Liver (tissue), 9 donors: ENCODE results near the gene CAB39. TPM values are rescaled to one million over a fixed set of nuclear protein-coding genes. Genes with fewer than 3 reads are reported as not detected.

Experiments used
- DNase-seq: peaks from one replicate; pipeline ENCODE4 v3.0.0-alpha.2; 2017; ENCODE audit warnings: low spot score
- H3K27ac ChIP-seq, 2 donors: one replicate each; pipeline ENCODE4 v1.7.0; 2013; ENCODE audit warnings: inconsistent platforms in 2 of 2, low read length in 2 of 2, control low read depth in 1 of 2, low read depth in 1 of 2, mild to moderate bottlenecking in 1 of 2
- H3K27me3 ChIP-seq, 4 donors: one replicate each; pipeline versions ENCODE4 v1.6.1 to v1.7.0; 2013; ENCODE audit warnings: low read length in 3 of 4, inconsistent platforms in 1 of 4, mild to moderate bottlenecking in 1 of 4, moderate library complexity in 1 of 4; ENCODE audit not compliant: control insufficient read depth in 4 of 4, insufficient read depth in 4 of 4
- H3K36me3 ChIP-seq, 4 donors: one replicate each; pipeline versions ENCODE4 v1.6.1 to v1.7.0; 2013; ENCODE audit warnings: low read length in 3 of 4, mild to moderate bottlenecking in 3 of 4, low read depth in 1 of 4, moderate library complexity in 1 of 4; ENCODE audit not compliant: control insufficient read depth in 4 of 4, insufficient read depth in 3 of 4
- H3K4me1 ChIP-seq, 4 donors: one replicate each; pipeline versions ENCODE4 v1.6.1 to v1.7.0; 2013; ENCODE audit warnings: low read length in 3 of 4, mild to moderate bottlenecking in 3 of 4, moderate library complexity in 1 of 4; ENCODE audit not compliant: control insufficient read depth in 4 of 4, insufficient read depth in 4 of 4
- H3K4me3 ChIP-seq, 3 donors: one replicate each; pipeline versions ENCODE4 v1.6.1 to v1.7.0; 2013; ENCODE audit warnings: low read length in 3 of 3, control low read depth in 1 of 3, low read depth in 1 of 3, mild to moderate bottlenecking in 1 of 3
- H3K9ac ChIP-seq, 2 donors: one replicate each; pipeline ENCODE4 v1.7.0; 2013; ENCODE audit warnings: low read length in 2 of 2, mild to moderate bottlenecking in 2 of 2, moderate library complexity in 2 of 2, control low read depth in 1 of 2, low read depth in 1 of 2
- H3K9me3 ChIP-seq, 4 donors: one replicate each; pipeline versions ENCODE4 v1.6.1 to v1.7.0; 2013; ENCODE audit warnings: low read length in 3 of 4; ENCODE audit not compliant: control insufficient read depth in 4 of 4
- ATF3 ChIP-seq: IDR thresholded peaks from 2 replicates; pipeline ENCODE4 v1.6.1; 2016; ENCODE audit warnings: antibody characterized with exemption
- EGR1 ChIP-seq, 2 donors: IDR thresholded peaks; 2 replicates each; pipeline ENCODE4 v1.6.1; 2016 to 2018; ENCODE audit warnings: antibody characterized with exemption in 2 of 2, low read depth in 2 of 2
- FOXA1 ChIP-seq: IDR thresholded peaks from 2 replicates; pipeline ENCODE4 v1.6.1; 2016; ENCODE audit warnings: antibody characterized with exemption
- FOXA2 ChIP-seq: IDR thresholded peaks from 2 replicates; pipeline ENCODE4 v1.6.1; 2016; ENCODE audit warnings: antibody characterized with exemption
- GABPA ChIP-seq, 2 donors: IDR thresholded peaks in 1 of 2; conservative IDR thresholded peaks in 1 of 2; 2 replicates each; pipeline ENCODE4 v1.6.1; 2016; ENCODE audit warnings: antibody characterized with exemption in 2 of 2, mild to moderate bottlenecking in 1 of 2, moderate library complexity in 1 of 2
- HNF4A ChIP-seq, 2 donors: conservative IDR thresholded peaks; 2 replicates each; pipeline ENCODE4 v1.6.1; 2016; ENCODE audit warnings: antibody characterized with exemption in 2 of 2, mild to moderate bottlenecking in 2 of 2
- HNF4G ChIP-seq: IDR thresholded peaks from 2 replicates; pipeline ENCODE4 v1.6.1; 2016; ENCODE audit warnings: antibody characterized with exemption
- JUND ChIP-seq, 2 donors: IDR thresholded peaks; 2 replicates each; pipeline ENCODE4 v1.6.1; 2016; ENCODE audit warnings: antibody characterized with exemption in 2 of 2
- MAX ChIP-seq: IDR thresholded peaks from 2 replicates; pipeline ENCODE4 v1.6.1; 2016; ENCODE audit warnings: antibody characterized with exemption
- RAD21 ChIP-seq, 2 donors: IDR thresholded peaks; 2 replicates each; pipeline ENCODE4 v1.6.1; 2016; ENCODE audit warnings: antibody characterized with exemption in 2 of 2, mild to moderate bottlenecking in 2 of 2
- REST ChIP-seq: IDR thresholded peaks from 2 replicates; pipeline ENCODE4 v1.6.1; 2016; ENCODE audit warnings: antibody characterized with exemption, mild to moderate bottlenecking
- RXRA ChIP-seq, 2 donors: IDR thresholded peaks; 2 replicates each; pipeline ENCODE4 v1.6.1; 2017 to 2018; ENCODE audit warnings: antibody characterized with exemption in 2 of 2, mild to moderate bottlenecking in 1 of 2
- SP1 ChIP-seq: IDR thresholded peaks from 2 replicates; pipeline ENCODE4 v1.6.1; 2018; ENCODE audit warnings: antibody characterized with exemption, mild to moderate bottlenecking
- TAF1 ChIP-seq: conservative IDR thresholded peaks from 2 replicates; pipeline ENCODE4 v1.6.1; 2016; ENCODE audit warnings: antibody characterized with exemption, mild to moderate bottlenecking
- YY1 ChIP-seq: IDR thresholded peaks from 2 replicates; pipeline ENCODE4 v1.6.1; 2016; ENCODE audit warnings: antibody characterized with exemption, mild to moderate bottlenecking
- ZBTB33 ChIP-seq: IDR thresholded peaks from 2 replicates; pipeline ENCODE4 v1.6.1; 2016; ENCODE audit warnings: antibody characterized with exemption
- WGBS: extraction: QIAGEN DNeasy Blood & Tissue Kit; methylation state at CpG from one replicate; pipeline ENCODE4 v1.1.7; 2013; 5-methylcytosine and 5-hydroxymethylcytosine counted together
- polyA plus RNA-seq, 2 donors: library from polyadenylated mRNA; stranded (reverse) in 1 of 2; unstranded in 1 of 2; fragments of 200-250 nt in 1 of 2; fragments of >200 nt in 1 of 2; fragmentation: Nextera tagmentation in 1 of 2; extraction: Ambion mirVana in 1 of 2; gene quantifications; one replicate each; pipeline versions ENCODE4 v1.2.1 to v1.2.3, GENCODE V29; 2013 to 2015
- total RNA-seq, 2 donors: library from RNA; depleted of rRNA; stranded (reverse); fragments of >200 nt; gene quantifications; one replicate each; pipeline ENCODE4 v1.2.3, GENCODE V29; 2014
- donor health status: healthy.
- donor health status: healthy.
- donor health status: healthy.
- donor health status: healthy.
- donor health status: healthy.

Gene CAB39
- total and polyA plus RNA-seq, 4 donors = 9.2 to 39.8 (median 26.5) TPM

- H3K9ac ChIP-seq = no peak overlapping the region
- no peak for DNase-seq
- WGBS = 71% methylated on average over 9 of the region's 9 CpGs
- no peak overlapping the region for H3K4me3 ChIP-seq
- H3K36me3 ChIP-seq = no peaks in the 10 kb centered on the region
- H3K27ac ChIP-seq = no peak overlapping the region
- no peaks in the 10 kb centered on the region for H3K9me3 ChIP-seq
- H3K4me1 ChIP-seq = peaks cover 0 to 5% (median under 1%) of the 10 kb centered on the region in 4 donors
- H3K27me3 ChIP-seq = no peaks in the 10 kb centered on the region
- TF ChIP-seq REST (no peak), FOXA2 (no peak), HNF4A (conservative IDR thresholded peaks at IDR 0.05) (no peak), HNF4G (no peak), EGR1 (IDR thresholded peaks at IDR 0.05; ENCODE audit: low read depth in 2 of 2) (no peak), JUND (IDR thresholded peaks at IDR 0.05) (no peak), FOXA1 (no peak), RXRA (IDR thresholded peaks at IDR 0.05) (no peak), YY1 (no peak), RAD21 (IDR thresholded peaks at IDR 0.05) (no peak), ZBTB33 (no peak), GABPA (IDR thresholded peaks at IDR 0.05 in 1 of 2, conservative IDR thresholded peaks at IDR 0.05 in 1 of 2) (no peak), MAX (no peak), SP1 (no peak), TAF1 (no peak), ATF3 (no peak)
These were observed 45.5 kb upstream of the CAB39 start for GRCh38 chr2:230666885-230667712.
